ENCODE measurements around the gene GPR183.

The GPR183 gene

GRCh38 chr13:99307247-99307646 lies at the start of gene GPR183:
Gene GPR183 (minus strand): TSS chr13:99307399. CDS start chr13:99296145, 11,254 bp downstream.
- no peak for DNase-seq

GRCh38 chr13:99356262-99357091 lies 49.3 kb upstream of the GPR183 start:
- no peak for DNase-seq

- no peak for DNase-seq
These were observed 48.7 kb upstream of the GPR183 start for GRCh38 chr13:99356012-99356261.

- no peak for DNase-seq
These were observed 48.2 kb upstream of the GPR183 start for GRCh38 chr13:99355267-99356011.

GRCh38 chr13:99354371-99354951 lies 47.3 kb upstream of the GPR183 start:
- DNase-seq = no peak

GRCh38 chr13:99353836-99354235 lies 46.6 kb upstream of the GPR183 start:
- DNase-seq = no peak

GRCh38 chr13:99353246-99353600 lies 46.0 kb upstream of the GPR183 start:
- DNase-seq = no peak

GRCh38 chr13:99352351-99353245 lies 45.4 kb upstream of the GPR183 start:
- no peak for DNase-seq

GRCh38 chr13:99351772-99352171 lies 44.6 kb upstream of the GPR183 start:
- no peak for DNase-seq

GRCh38 chr13:99350191-99350590 lies 43.0 kb upstream of the GPR183 start:
- no peak for DNase-seq

- DNase-seq = no peak
These were observed 40.8 kb upstream of the GPR183 start for GRCh38 chr13:99347911-99348451.

GRCh38 chr13:99347335-99347878 lies 40.2 kb upstream of the GPR183 start:
- no peak for DNase-seq

- DNase-seq = no peak
These were observed 39.3 kb upstream of the GPR183 start for GRCh38 chr13:99346335-99347042.

- no peak for DNase-seq
These were observed 38.1 kb upstream of the GPR183 start for GRCh38 chr13:99345345-99345744.

- no peak for DNase-seq
These were observed 37.5 kb upstream of the GPR183 start for GRCh38 chr13:99344610-99345208.

GRCh38 chr13:99342723-99343315 lies 35.6 kb upstream of the GPR183 start:
- DNase-seq = no peak

- no peak for DNase-seq
These were observed 34.9 kb upstream of the GPR183 start for GRCh38 chr13:99341969-99342722.

- no peak for DNase-seq
These were observed 33.4 kb upstream of the GPR183 start for GRCh38 chr13:99340638-99341037.

- DNase-seq = no peak
These were observed 32.7 kb upstream of the GPR183 start for GRCh38 chr13:99339736-99340397.
